DMS 273 (cell line): ENCODE measurements around the gene STT3B.
A peak's percentile ranks its signal among the peaks of the same experiment; 100 is the strongest.
"Not testable (repeated sequence)": the region's sequence is repeated elsewhere in the genome, so short reads cannot be mapped to it uniquely, and the experiment has no call there.

ENCODE experiments used
- DNase-seq: peaks from one replicate; lab custom pipeline; 2025; ENCODE audit not compliant: unreplicated experiment; lab: John Stamatoyannopoulos, UW

The STT3B gene

GRCh38 chr3:31532587-31533168 lies at the start of gene STT3B:
STT3B (plus strand) TSS chr3:31532925; CDS start chr3:31532999, 74 bp downstream.
- peak; percentile 91 for DNase-seq

GRCh38 chr3:31483776-31484175 lies 48.9 kb upstream of the STT3B start:
- no peak for DNase-seq

GRCh38 chr3:31485196-31485595 lies 47.5 kb upstream of the STT3B start:
- no peak for DNase-seq

GRCh38 chr3:31486865-31487533 lies 45.7 kb upstream of the STT3B start:
- DNase-seq, result no peak

DNA sequence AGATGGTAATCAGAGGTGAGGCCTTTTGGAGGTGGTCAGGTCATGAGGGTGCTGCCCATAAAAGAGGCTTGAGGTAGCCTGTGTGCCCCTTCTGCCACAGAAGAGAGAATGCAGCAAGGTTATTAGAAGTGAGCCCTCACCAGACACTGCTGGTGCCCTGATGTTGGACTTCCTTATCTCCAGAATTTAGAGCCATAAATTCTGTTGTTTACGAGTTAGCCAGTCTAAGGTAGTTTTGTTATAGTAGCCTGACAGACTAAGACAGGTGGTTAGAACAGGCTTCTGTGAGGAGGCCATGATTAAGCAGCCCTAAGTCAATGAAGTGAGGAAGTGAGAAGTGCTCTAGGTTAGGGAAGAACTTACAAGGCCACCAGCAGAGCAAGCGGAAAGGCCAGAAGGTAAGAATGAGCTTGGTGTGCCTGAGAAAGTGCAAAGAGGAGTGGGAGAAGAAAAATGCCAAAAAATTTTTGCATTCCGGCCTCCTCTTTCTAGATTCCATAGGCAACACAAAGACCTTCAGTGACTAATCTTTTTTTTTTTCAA lies 44.2 kb upstream of the STT3B start:
- DNase-seq, result no peak

- DNase-seq, result no peak
Measured at GRCh38 chr3:31490502-31490901, 42.2 kb upstream of the STT3B start.

- DNase-seq, result no peak
Measured at GRCh38 chr3:31491660-31492059, 41.1 kb upstream of the STT3B start.

DNA sequence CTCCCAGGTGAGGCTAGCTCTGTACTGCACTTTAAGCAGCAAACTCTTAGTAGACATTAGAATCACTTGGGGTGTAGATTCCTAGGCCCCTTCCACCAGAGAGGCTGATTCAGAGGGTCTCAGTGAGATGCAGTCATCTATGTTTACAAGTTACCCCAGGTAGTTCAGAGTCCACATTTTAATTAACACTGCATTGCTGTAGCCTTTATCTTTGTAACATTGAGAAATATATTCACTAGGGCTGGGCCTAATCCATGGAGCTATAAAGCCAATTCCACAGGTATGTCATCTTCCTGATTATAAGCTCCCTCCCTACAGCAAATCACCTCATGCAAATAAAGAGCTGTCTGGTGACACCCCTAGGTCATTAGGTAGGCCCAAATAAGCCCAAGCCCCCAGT lies 39.6 kb upstream of the STT3B start:
- no peak for DNase-seq

DNA sequence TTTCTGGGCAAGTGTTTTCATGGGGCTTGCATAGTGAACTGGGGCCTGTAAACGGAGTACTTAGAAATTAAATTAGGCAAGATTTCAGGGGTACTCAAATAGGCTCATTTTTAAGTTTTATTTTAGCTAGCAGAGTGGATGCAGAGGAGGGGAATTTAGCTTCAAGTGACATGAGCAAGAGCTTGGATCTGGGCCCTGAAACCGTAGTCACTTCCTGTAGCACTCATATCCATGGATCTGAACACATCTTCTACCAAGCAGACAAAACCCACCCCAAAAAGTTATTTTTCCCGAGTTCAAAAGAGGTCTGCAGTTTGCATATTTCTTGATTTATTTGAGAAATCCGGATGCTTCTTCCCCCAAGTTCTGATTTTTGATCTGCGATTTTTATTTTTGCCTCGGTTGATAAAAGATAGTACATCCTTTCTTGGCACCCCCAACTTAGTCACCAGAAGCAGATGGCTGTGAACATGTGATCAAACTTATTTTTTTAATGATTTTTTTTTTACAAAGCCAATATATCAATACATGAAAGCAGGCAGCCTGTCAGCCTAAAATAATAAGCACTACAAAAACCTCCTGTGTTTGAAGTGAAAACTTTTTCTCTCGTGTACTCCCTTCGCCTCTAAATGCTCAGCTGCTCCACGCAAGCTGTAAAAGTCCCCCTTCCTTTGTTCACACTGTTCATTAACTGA lies 36.6 kb upstream of the STT3B start:
- DNase-seq, result no peak

- DNase-seq, result no peak
Measured at GRCh38 chr3:31498791-31499190, 33.9 kb upstream of the STT3B start.

- DNase-seq, result no peak
Measured at GRCh38 chr3:31499281-31499680, 33.4 kb upstream of the STT3B start.

DNA sequence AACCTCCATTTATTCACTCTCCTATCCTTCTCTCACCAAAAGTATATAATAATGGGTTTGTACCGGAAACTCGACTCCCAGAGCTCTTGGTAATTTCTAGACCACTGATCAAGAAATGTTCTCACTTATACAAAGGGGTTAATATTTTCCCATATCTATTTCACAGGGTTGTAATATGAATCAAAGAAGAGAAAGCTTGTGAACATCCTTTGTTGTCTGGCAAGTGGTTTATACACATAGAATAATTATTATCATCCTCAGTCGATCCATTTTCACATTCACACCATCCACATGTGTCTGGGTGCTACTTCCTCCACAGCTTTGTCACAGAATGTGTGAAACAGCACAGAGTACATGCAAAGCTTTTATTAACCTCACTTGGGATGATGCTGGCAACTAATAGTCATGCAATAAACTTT lies 29.9 kb upstream of the STT3B start:
- DNase-seq, result no peak

- no peak for DNase-seq
Measured at GRCh38 chr3:31503456-31503855, 29.3 kb upstream of the STT3B start.

GRCh38 chr3:31504230-31504629 lies 28.5 kb upstream of the STT3B start:
- DNase-seq, result no peak

- no peak for DNase-seq
Measured at GRCh38 chr3:31505371-31506048, 27.2 kb upstream of the STT3B start.

GRCh38 chr3:31506515-31506914 lies 26.2 kb upstream of the STT3B start:
- DNase-seq, result not testable (repeated sequence)

GRCh38 chr3:31508452-31509146 lies 24.1 kb upstream of the STT3B start:
- DNase-seq, result no peak

DNA sequence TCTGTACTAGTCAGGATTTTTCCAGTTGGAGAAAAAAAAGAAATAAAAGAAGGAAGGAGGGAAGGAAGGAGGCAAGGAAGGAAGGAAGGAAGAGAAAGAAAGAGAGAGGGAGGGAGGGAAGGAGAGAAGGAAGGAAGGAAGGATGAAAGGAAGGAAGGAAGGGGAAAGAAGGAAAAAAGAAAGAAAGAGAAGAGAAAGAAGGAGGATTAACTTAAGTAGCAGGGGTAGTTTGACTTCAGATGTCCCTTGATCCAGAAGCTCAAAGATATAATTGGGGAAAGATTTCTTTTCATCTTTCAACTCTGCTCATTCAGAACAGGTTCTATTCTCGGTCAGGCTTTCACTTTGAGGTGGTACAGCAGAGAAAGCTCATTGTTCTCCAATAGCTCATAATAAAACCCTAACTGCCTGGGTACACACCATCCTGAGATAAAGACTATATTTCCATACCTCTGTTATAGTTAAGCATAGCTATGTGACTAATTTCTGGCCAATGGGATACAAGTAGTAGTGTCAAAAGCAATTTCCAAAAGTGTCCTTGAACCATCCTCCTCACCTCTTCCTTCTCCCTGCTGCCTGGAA lies 23.5 kb upstream of the STT3B start:
- DNase-seq, result no peak

GRCh38 chr3:31514570-31514969 lies 18.2 kb upstream of the STT3B start:
- no peak for DNase-seq

DNA sequence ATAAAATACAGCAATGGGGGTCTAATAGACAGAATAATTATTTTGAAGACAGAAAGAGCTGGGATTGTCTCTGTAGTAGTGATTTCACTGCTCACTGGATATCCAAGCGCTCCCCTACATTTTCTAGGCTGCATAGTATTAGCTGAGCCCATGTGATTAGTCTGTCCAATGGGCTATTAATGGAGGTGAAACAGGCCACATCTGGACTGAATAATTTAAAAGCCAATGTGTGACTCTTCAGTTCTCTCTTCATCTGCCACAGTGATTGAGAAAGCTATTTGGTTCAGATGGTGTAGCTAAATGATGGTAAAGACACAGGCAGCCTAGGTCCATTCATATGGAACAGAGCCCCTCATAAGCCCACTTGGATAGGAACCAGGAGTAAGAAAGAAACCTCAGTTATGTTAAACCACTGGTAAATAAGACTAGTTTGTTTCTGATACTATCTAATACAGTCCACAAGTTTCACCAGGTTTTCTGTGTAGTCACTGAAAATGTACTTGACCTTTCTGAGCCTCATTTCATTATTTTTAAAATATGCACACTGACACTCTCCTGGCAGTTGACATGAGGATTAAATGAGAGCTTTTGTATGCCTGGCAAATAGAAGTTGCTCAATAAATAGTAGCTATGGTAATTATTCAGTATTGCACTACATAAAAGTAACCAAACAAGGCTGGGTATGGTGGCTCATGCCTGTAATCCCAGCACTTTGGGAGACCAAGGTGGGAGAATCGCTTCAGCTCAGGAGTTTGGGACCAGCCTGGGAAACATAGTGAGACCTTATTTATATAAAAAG lies 17.0 kb upstream of the STT3B start:
- no peak for DNase-seq
